ENCODE measurements around the gene HAPLN3. TPM values are rescaled to one million over a fixed set of nuclear protein-coding genes. Genes with fewer than 3 reads are reported as not detected.

HAPLN3 gene
- total and polyA plus RNA-seq, 2 donors (not counting 1 experiment from before 2014, with no cell fraction given) = 7.5 to 16.3 TPM

DNA sequence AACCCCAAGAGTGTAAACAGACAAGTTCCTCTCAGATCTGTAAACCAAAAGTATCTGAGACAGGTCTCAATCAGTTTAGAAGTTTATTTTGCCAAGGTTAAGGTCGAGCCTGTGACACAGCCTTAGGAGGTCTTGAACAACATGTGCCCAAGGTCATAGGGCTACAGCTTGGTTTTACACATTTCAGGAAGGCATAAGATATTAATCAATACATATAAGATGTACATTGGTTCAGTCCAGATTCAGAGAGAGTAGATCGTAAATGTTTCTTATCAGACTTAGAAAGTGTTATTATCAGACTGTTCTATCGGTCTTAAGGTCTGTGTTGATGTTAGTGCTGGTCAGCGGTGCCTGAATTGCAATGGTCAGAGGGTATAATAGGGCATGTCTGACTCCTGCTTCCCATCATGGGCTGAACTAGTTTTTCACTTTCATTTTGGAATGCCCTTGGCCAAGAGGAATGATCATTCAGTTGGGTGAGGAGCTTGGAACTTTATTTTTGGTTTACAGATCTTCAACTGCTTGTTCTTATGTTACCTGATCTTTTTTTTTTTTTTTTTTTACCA lies 44.8 kb upstream of the HAPLN3 start:
- DNase-seq (no peak), ATAC-seq (ENCODE audit: low read depth) (no peak)
- peaks cover 0 to 6% (median 0%) of the 10 kb centered on the region in 3 donors for H3K9me3 ChIP-seq (ENCODE audit: control extremely low read depth in 1 of 3, control insufficient read depth in 2 of 3, insufficient read depth in 1 of 3, low read length in 2 of 3)
- Mint-ChIP-seq H3K4me3 (no peak overlapping the region), H3K4me1 (no peaks in the 10 kb centered on the region), H3K9me3 (ENCODE audit: insufficient read depth) (no peaks in the 10 kb centered on the region), H3K27ac (no peak overlapping the region), H3K27me3 (peaks cover 9% of the 10 kb centered on the region)
- no peak overlapping the region for H2AFZ ChIP-seq (ENCODE audit: insufficient read depth, low read depth, low read length, poor library complexity, severe bottlenecking)
- H3K4me2 ChIP-seq (replicated peaks; ENCODE audit: low read depth, low read length, poor library complexity, severe bottlenecking) = no peak overlapping the region
- WGBS (ENCODE audit: insufficient coverage) = 98% methylated on average over 3 of the region's 4 CpGs
- no peaks in the 10 kb centered on the region for H3K36me3 ChIP-seq (replicated peaks in 1 of 2; ENCODE audit: control extremely low read depth in 1 of 2, control insufficient read depth in 1 of 2, extremely low read depth in 1 of 2, insufficient read depth in 2 of 2, low read length in 1 of 2)
- no peak for TF ChIP-seq CTCF (IDR thresholded peaks at IDR 0.05)
- TF ChIP-seq EZH2 (IDR thresholded peaks at IDR 0.05; ENCODE audit: borderline replicate concordance, insufficient read depth, low read depth, low read length, poor library complexity, severe bottlenecking) = no peak
- POLR2A ChIA-PET = no interaction called here
- H3K4me1 ChIP-seq (ENCODE audit: control insufficient read depth in 2 of 2, insufficient read depth in 2 of 2, low read length in 2 of 2) = no peaks in the 10 kb centered on the region
- H3K9ac ChIP-seq (ENCODE audit: low read length) = no peak overlapping the region
- intact Hi-C loops (cut with micrococcal nuclease) = no loop called here
- CTCF ChIA-PET = no interaction called here
- H4K20me1 ChIP-seq (ENCODE audit: control insufficient read depth, insufficient read depth, low read length, poor library complexity, severe bottlenecking) = no peaks in the 10 kb centered on the region
- H3K79me2 ChIP-seq (ENCODE audit: control insufficient read depth, insufficient read depth, low read length) = no peaks in the 10 kb centered on the region
- H3K4me3 ChIP-seq (ENCODE audit: control extremely low read depth in 1 of 5, extremely low read depth in 1 of 5, insufficient read depth in 1 of 5, low read depth in 2 of 5, low read length in 4 of 5) = no peak overlapping the region
- H3K27ac ChIP-seq (ENCODE audit: low read length in 2 of 2) = no peak overlapping the region
- H3K27me3 ChIP-seq (replicated peaks in 1 of 4; ENCODE audit: control extremely low read depth in 1 of 4, control insufficient read depth in 3 of 4, insufficient read depth in 4 of 4, low read length in 3 of 4) = peaks cover 0 to 2% (median 0%) of the 10 kb centered on the region in 4 experiments

DNA sequence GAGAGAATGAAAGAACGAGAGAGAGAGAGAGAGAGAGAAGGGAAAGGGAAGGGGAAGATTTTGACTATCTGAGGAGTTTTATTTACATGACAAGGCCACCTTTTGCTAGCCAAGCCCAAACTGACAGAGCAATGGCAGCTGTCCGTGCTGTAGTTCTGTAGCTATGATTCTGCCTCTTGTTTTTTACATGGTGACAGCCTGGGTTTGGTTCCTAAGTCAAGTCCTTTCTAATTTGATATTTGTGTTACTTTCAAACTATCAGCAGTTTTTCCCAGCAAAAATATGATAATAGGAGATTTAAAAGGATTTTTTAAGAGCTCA lies 44.1 kb upstream of the HAPLN3 start:
- Mint-ChIP-seq H3K4me1 (no peaks in the 10 kb centered on the region), H3K27ac (no peak overlapping the region), H3K9me3 (ENCODE audit: insufficient read depth) (no peaks in the 10 kb centered on the region), H3K27me3 (peaks cover 11% of the 10 kb centered on the region), H3K4me3 (no peak overlapping the region)
- Histone ChIP-seq H3K4me1 (ENCODE audit: control insufficient read depth in 2 of 2, insufficient read depth in 2 of 2, low read length in 2 of 2) (no peaks in the 10 kb centered on the region), H3K4me2 (replicated peaks; ENCODE audit: low read depth, low read length, poor library complexity, severe bottlenecking) (no peak overlapping the region), H3K4me3 (ENCODE audit: control extremely low read depth in 1 of 5, extremely low read depth in 1 of 5, insufficient read depth in 1 of 5, low read depth in 2 of 5, low read length in 4 of 5) (no peak overlapping the region), H2AFZ (ENCODE audit: insufficient read depth, low read depth, low read length, poor library complexity, severe bottlenecking) (no peak overlapping the region), H3K9ac (ENCODE audit: low read length) (no peak overlapping the region), H3K79me2 (ENCODE audit: control insufficient read depth, insufficient read depth, low read length) (no peaks in the 10 kb centered on the region), H3K27me3 (replicated peaks in 1 of 4; ENCODE audit: control extremely low read depth in 1 of 4, control insufficient read depth in 3 of 4, insufficient read depth in 4 of 4, low read length in 3 of 4) (peaks cover 0 to 2% (median 0%) of the 10 kb centered on the region in 4 experiments), H3K27ac (ENCODE audit: low read length in 2 of 2) (no peak overlapping the region), H3K9me3 (ENCODE audit: control extremely low read depth in 1 of 3, control insufficient read depth in 2 of 3, insufficient read depth in 1 of 3, low read length in 2 of 3) (peaks cover 0 to 2% (median 0%) of the 10 kb centered on the region in 3 donors), H3K36me3 (replicated peaks in 1 of 2; ENCODE audit: control extremely low read depth in 1 of 2, control insufficient read depth in 1 of 2, extremely low read depth in 1 of 2, insufficient read depth in 2 of 2, low read length in 1 of 2) (no peaks in the 10 kb centered on the region), H4K20me1 (ENCODE audit: control insufficient read depth, insufficient read depth, low read length, poor library complexity, severe bottlenecking) (no peaks in the 10 kb centered on the region)
- WGBS (ENCODE audit: insufficient coverage) = 100% methylated on average over 1 of the region's 2 CpGs
- CTCF ChIA-PET = no interaction called here
- DNase-seq (no peak), ATAC-seq (ENCODE audit: low read depth) (no peak)
- TF ChIP-seq EZH2 (IDR thresholded peaks at IDR 0.05; ENCODE audit: borderline replicate concordance, insufficient read depth, low read depth, low read length, poor library complexity, severe bottlenecking) (no peak), CTCF (IDR thresholded peaks at IDR 0.05) (no peak)
- POLR2A ChIA-PET = no interaction called here
- intact Hi-C loops (cut with micrococcal nuclease) = no loop called here

All from B cell (primary cell).